CD4-positive, CD25-positive, alpha-beta regulatory T cell (primary cell): ENCODE measurements around the gene CELA1. TPM values are rescaled to one million over a fixed set of nuclear protein-coding genes. Genes with fewer than 3 reads are reported as not detected.

Experiments
- ATAC-seq, 2 donors: fragments of 150-1000 bp; cut with Tn5 transposase; one replicate each; pipeline ENCODE4 v1.10.0; 2021; ENCODE audit warnings: low read depth in 2 of 2, moderate number of reproducible peaks in 2 of 2, moderate library complexity in 1 of 2
- DNase-seq, 3 donors: peaks; one replicate each; pipeline versions ENCODE4 v3.0.0 to v3.0.0-alpha.2; 2012 to 2022; ENCODE audit warnings: mixed read lengths in 1 of 3
- H3K27ac ChIP-seq: one replicate; pipeline ENCODE4 v1.7.0; 2013; ENCODE audit warnings: mild to moderate bottlenecking, low read length; ENCODE audit not compliant: insufficient read depth, poor library complexity, severe bottlenecking
- H3K27me3 ChIP-seq: one replicate; pipeline ENCODE4 v1.7.0; 2013; ENCODE audit warnings: low read length; ENCODE audit not compliant: control insufficient read depth, insufficient read depth
- H3K36me3 ChIP-seq: one replicate; pipeline ENCODE4 v1.7.0; 2013; ENCODE audit warnings: mild to moderate bottlenecking, low read length, moderate library complexity; ENCODE audit not compliant: control insufficient read depth, insufficient read depth
- H3K4me1 ChIP-seq: 2 replicates; pipeline ENCODE4 v1.7.0; 2013; ENCODE audit warnings: mild to moderate bottlenecking, low read length; ENCODE audit not compliant: insufficient read depth, control insufficient read depth, poor library complexity, severe bottlenecking
- H3K4me3 ChIP-seq: one replicate; pipeline ENCODE4 v1.7.0; 2013; ENCODE audit warnings: low read depth, mild to moderate bottlenecking, low read length, moderate library complexity
- H3K9me3 ChIP-seq, 2 experiments: 1 replicate in 1 of 2; 2 replicates in 1 of 2; pipeline ENCODE4 v1.7.0; 2013; ENCODE audit warnings: low read length in 2 of 2, mild to moderate bottlenecking in 1 of 2, moderate library complexity in 1 of 2; ENCODE audit not compliant: control insufficient read depth in 2 of 2
- H3K27ac Mint-ChIP-seq, 3 donors: one replicate each; pipeline ENCODE4 v1.8.0; 2020 to 2022; ENCODE audit warnings: mild to moderate bottlenecking in 3 of 3, mixed read lengths in 3 of 3, moderate library complexity in 2 of 3
- H3K27me3 Mint-ChIP-seq: one replicate; pipeline ENCODE4 v1.8.0; 2022; ENCODE audit warnings: mild to moderate bottlenecking, mixed read lengths
- H3K36me3 Mint-ChIP-seq: one replicate; pipeline ENCODE4 v1.8.0; 2020; ENCODE audit warnings: mixed read lengths
- H3K4me1 Mint-ChIP-seq, 4 donors: one replicate each; pipeline ENCODE4 v1.8.0; 2020 to 2022; ENCODE audit warnings: mixed read lengths in 4 of 4, mild to moderate bottlenecking in 1 of 4
- H3K4me3 Mint-ChIP-seq, 4 donors: one replicate each; pipeline ENCODE4 v1.8.0; 2020 to 2022; ENCODE audit warnings: mild to moderate bottlenecking in 4 of 4, mixed read lengths in 4 of 4, moderate library complexity in 3 of 4
- H3K9me3 Mint-ChIP-seq, 7 donors: one replicate each; pipeline ENCODE4 v1.8.0; 2020 to 2022; ENCODE audit warnings: mixed read lengths in 7 of 7, mild to moderate bottlenecking in 3 of 7, moderate library complexity in 2 of 7
- polyA plus RNA-seq, 4 donors: library from polyadenylated mRNA; unstranded; fragments of 300-500 nt; fragmentation: Illumina TruSeq; gene quantifications; one replicate each; pipeline ENCODE4 v1.2.3, GENCODE V29; 2021
- total RNA-seq: library from RNA; stranded (reverse); gene quantifications from one replicate; pipeline ENCODE4 v1.2.3, GENCODE V29; 2022

Gene CELA1
- total and polyA plus RNA-seq, 5 donors from 2014 or later = 0.25 to 2.0 (median 1.4) TPM; not detected in 1

DNA sequence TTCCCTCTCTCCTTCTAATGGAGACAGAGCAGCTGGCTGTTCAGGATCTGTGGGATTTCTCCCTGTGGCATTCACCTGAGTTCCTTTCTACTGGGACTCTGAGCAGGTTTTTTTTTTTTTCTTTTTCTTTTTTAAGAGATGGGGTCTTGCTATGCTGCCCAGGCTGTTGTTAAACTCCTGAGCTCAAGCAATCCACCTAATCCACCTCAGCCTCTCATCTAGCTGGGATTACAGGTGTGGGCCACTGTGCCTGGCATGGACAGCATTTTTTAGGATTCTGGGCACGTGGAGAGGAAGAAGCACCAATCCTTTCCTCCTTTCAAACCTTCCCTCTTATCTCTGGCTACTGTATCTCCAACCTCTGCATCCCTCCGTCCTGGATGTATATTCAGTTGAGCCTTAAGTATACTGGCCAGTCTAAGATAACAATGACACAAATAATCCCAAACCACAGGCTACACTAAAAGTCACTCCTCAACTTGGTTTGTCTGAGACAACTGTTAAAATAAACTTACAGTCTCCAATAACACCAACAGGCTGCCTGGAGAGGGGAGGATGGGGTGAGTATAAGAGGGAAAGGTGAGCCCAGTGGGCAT is 16.4 kb upstream of the CELA1 start:
- H3K36me3 Mint-ChIP-seq = peaks cover 29% of the 10 kb centered on the region
- peaks cover 5 to 23% (median 17%) of the 10 kb centered on the region in 4 donors for H3K4me1 Mint-ChIP-seq
- no peak overlapping the region for H3K27ac Mint-ChIP-seq
- H3K4me3 Mint-ChIP-seq = no peak overlapping the region
- no peaks in the 10 kb centered on the region for H3K9me3 Mint-ChIP-seq
- Histone ChIP-seq H3K4me1 (peaks cover 4% of the 10 kb centered on the region), H3K4me3 (no peak overlapping the region), H3K27me3 (no peaks in the 10 kb centered on the region), H3K9me3 (no peaks in the 10 kb centered on the region), H3K36me3 (peaks cover 12% of the 10 kb centered on the region), H3K27ac (no peak overlapping the region)
- ATAC-seq (no peak), DNase-seq (no peak)
- H3K27me3 Mint-ChIP-seq = no peaks in the 10 kb centered on the region

DNA sequence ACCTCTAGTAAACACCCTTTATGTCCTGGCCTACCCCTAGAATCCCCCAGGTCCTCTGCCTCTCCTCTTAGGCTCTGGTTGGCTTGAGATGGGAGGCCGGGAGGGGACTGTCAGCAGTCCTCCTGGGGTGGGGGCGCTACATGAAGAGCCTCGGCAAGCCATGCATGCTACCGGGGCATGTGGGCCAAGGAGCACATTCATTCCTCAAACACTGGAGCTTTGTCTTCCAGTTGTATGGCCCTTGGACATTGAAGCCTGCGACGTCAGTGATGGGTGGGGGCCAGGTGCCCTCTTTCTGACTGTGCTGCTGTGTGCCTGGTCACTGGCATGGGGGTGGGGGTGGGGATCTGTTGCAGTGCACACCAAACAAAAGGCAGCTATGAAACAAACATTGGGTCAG is 15.8 kb upstream of the CELA1 start:
- Mint-ChIP-seq H3K9me3 (no peaks in the 10 kb centered on the region), H3K4me3 (no peak overlapping the region), H3K36me3 (peaks cover 31% of the 10 kb centered on the region), H3K27ac (no peak overlapping the region), H3K27me3 (no peaks in the 10 kb centered on the region), H3K4me1 (peaks cover 0 to 18% (median 12%) of the 10 kb centered on the region in 4 donors)
- Histone ChIP-seq H3K27ac (no peak overlapping the region), H3K4me1 (no peaks in the 10 kb centered on the region), H3K4me3 (no peak overlapping the region), H3K9me3 (no peaks in the 10 kb centered on the region), H3K27me3 (no peaks in the 10 kb centered on the region), H3K36me3 (peaks cover 15% of the 10 kb centered on the region)
- DNase-seq (no peak), ATAC-seq (no peak)

DNA sequence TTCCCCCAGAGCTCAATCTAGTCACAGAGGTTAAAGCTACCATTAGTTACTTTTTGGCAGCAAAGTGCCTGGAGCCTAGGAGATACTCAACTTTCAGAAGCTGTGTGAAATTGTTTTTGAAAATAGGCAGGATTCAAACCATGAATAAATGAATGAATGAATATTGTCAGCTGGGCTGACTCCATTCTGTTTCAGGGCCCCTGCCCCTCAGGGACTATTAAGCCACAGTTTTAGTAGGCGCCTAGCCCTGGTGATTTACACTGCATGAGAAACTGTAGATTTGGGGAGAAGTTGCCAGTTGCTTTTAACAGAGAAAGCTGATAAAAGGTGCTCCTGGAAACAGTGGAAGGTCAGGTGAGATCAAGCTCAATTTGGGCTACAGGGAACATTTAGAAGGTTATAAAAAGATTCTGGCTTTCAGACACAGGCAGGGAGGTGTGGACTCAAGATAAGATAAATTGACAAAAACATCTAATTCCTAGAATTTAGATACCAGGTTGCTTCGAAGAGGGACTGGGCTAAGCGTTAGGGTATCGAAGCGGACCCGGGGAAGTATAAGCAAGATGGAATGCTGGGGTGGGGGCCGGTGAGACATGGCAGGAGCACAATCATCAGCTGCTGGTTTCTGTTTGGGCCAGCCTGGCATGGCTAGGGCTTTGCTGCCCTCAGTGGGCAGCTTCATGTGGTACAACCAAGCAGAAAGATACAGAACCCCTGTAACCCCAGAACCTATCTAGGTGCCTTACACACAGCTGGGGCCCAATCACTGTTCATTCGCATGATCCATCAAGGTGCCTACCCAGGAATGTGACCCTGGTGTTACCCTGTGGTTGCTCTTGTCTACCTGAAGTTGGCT is 14.9 kb upstream of the CELA1 start:
- Mint-ChIP-seq H3K27ac (peak overlapping the region in 2 of 3 donors; percentile 15 to 82), H3K9me3 (no peaks in the 10 kb centered on the region), H3K4me1 (peaks cover 0 to 18% (median 11%) of the 10 kb centered on the region in 4 donors), H3K4me3 (no peak overlapping the region), H3K36me3 (peaks cover 31% of the 10 kb centered on the region), H3K27me3 (no peaks in the 10 kb centered on the region)
- Histone ChIP-seq H3K4me3 (no peak overlapping the region), H3K27ac (no peak overlapping the region), H3K4me1 (no peaks in the 10 kb centered on the region), H3K9me3 (no peaks in the 10 kb centered on the region), H3K36me3 (peaks cover 17% of the 10 kb centered on the region), H3K27me3 (no peaks in the 10 kb centered on the region)
- DNase-seq (no peak), ATAC-seq (peak in 1 of 2 donors; percentile 30)

DNA sequence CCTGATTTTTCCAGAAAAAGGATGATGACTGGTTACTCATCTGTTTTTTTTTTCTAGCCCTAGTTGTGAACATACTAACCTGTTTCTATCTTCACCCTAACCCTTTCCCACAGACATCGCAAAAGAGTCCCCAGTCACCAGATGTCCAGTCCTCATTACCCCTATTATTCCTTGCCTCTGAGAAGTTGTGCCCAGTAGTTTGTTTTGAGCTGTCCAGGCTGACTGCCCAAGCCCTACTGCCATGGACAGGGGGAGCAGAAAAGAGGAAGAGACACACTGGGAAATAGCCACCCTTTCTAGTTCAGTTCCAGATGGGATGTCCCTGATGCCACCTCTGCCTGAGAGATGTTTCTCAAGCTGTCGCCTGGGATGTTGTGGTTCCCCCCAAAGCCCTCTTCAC is 13.8 kb upstream of the CELA1 start:
- Histone ChIP-seq H3K36me3 (peaks cover 17% of the 10 kb centered on the region), H3K27ac (no peak overlapping the region), H3K9me3 (no peaks in the 10 kb centered on the region), H3K4me3 (no peak overlapping the region), H3K4me1 (no peaks in the 10 kb centered on the region), H3K27me3 (no peaks in the 10 kb centered on the region)
- ATAC-seq (no peak), DNase-seq (no peak)
- H3K4me3 Mint-ChIP-seq = no peak overlapping the region
- H3K4me1 Mint-ChIP-seq = peaks cover 0 to 9% (median 7%) of the 10 kb centered on the region in 4 donors
- no peaks in the 10 kb centered on the region for H3K27me3 Mint-ChIP-seq
- peaks cover 31% of the 10 kb centered on the region for H3K36me3 Mint-ChIP-seq
- peak overlapping the region in 1 of 3 donors; percentile 9 for H3K27ac Mint-ChIP-seq
- no peaks in the 10 kb centered on the region for H3K9me3 Mint-ChIP-seq

DNA sequence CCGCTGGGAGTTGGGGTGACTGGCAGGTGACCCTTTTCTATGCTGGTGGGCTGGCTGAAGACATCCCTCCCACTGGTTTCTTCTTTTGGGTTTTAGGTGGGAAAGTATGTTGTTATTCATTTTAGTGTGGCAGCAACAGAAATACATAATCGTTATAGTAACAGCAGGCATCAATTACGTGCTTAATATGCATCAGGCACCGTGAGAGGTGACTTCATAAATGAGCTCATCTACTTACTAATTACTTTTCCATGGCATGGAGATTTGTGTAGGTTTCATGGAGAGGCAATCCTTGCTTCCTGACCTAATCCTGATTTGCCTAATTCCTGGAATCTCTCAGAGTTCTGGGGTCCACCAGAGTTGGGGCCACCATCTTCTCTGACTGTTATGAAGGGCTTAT is 13.4 kb upstream of the CELA1 start:
- peak overlapping the region in 2 of 3 donors; percentile 33 to 60 for H3K27ac Mint-ChIP-seq
- no peaks in the 10 kb centered on the region for H3K9me3 Mint-ChIP-seq

DNA sequence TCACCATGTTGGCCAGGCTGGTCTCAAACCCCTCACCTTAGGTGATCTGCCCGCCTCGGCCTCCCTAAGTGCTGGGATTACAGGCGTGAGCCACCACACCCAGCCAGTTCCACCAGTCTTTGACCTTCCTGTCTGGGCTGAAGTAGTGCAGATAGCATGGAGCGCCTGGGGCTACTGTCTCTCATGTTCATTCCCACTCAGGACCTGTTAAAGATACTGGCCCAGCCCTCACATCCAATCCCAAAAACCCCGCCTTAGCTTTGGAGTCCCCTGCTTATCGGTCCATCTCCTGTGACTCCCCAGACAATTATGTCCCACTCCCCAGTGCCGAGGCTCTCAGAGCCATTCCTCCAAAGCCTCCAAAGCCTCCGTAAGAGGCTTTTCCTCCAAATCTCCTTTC is 12.0 kb upstream of the CELA1 start:
- H3K27me3 Mint-ChIP-seq = no peaks in the 10 kb centered on the region
- H3K27ac ChIP-seq = no peak overlapping the region
- no peak for DNase-seq
- no peak overlapping the region for H3K4me3 ChIP-seq
- H3K36me3 ChIP-seq = peaks cover 8% of the 10 kb centered on the region
- peaks cover 0 to 9% (median 7%) of the 10 kb centered on the region in 4 donors for H3K4me1 Mint-ChIP-seq
- H3K9me3 Mint-ChIP-seq = no peaks in the 10 kb centered on the region
- H3K4me3 Mint-ChIP-seq = no peak overlapping the region
- no peaks in the 10 kb centered on the region for H3K9me3 ChIP-seq
- no peak overlapping the region for H3K27ac Mint-ChIP-seq
- H3K4me1 ChIP-seq = no peaks in the 10 kb centered on the region
- no peaks in the 10 kb centered on the region for H3K27me3 ChIP-seq
- peaks cover 26% of the 10 kb centered on the region for H3K36me3 Mint-ChIP-seq
- ATAC-seq = no peak

More for the DNA sequence above, 13.4 kb upstream of the CELA1 start:
- Mint-ChIP-seq H3K4me3 (no peak overlapping the region), H3K4me1 (peaks cover 0 to 9% (median 7%) of the 10 kb centered on the region in 4 donors), H3K36me3 (peaks cover 31% of the 10 kb centered on the region), H3K27me3 (no peaks in the 10 kb centered on the region)
- H3K4me3 ChIP-seq = no peak overlapping the region
- no peaks in the 10 kb centered on the region for H3K27me3 ChIP-seq
- ATAC-seq = no peak
- no peak for DNase-seq
- H3K36me3 ChIP-seq = peaks cover 16% of the 10 kb centered on the region
- H3K27ac ChIP-seq = no peak overlapping the region
- H3K4me1 ChIP-seq = no peaks in the 10 kb centered on the region
- no peaks in the 10 kb centered on the region for H3K9me3 ChIP-seq

DNA sequence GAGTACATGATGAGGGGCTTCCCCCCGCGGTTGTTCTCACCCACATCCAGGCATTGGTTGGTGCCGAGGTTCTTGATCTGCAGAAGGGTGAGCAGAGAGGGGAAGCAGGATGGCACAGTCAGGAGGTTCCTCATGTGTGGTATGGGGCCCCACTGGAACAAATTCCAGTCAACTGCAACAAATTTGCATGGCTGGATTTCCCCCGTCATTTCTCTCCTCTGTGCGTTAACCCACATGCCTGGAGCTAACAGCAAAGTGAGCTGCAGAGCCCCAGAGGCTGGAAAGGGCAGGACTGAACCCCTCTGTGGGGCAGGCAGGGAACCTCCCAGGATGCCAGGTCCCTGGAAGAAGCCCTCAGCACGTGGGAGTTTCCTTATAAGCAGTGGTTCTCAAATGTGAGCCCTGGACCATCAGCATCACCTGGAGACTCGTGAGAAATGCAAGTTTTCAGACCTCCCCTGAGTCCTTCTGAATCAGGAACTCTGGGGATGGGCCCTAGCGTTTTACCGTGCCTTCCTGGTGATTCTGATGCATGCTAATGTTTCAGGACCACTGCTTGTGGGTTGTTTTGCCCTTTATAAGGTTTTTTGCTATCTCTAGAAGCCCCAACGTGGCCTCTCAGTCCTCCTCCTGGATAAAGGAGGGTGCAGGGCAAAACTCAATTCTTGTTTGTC is 11.0 kb upstream of the CELA1 start:
- H3K4me3 Mint-ChIP-seq = no peak overlapping the region
- H3K27ac Mint-ChIP-seq = no peak overlapping the region
- no peaks in the 10 kb centered on the region for H3K4me1 ChIP-seq
- H3K4me3 ChIP-seq = no peak overlapping the region
- no peaks in the 10 kb centered on the region for H3K9me3 Mint-ChIP-seq
- ATAC-seq (no peak), DNase-seq (no peak)
- no peak overlapping the region for H3K27ac ChIP-seq
- peaks cover 8% of the 10 kb centered on the region for H3K36me3 ChIP-seq
- H3K36me3 Mint-ChIP-seq = peaks cover 23% of the 10 kb centered on the region
- H3K27me3 ChIP-seq = no peaks in the 10 kb centered on the region
- H3K4me1 Mint-ChIP-seq = peaks cover 0 to 9% (median 7%) of the 10 kb centered on the region in 4 donors
- no peaks in the 10 kb centered on the region for H3K27me3 Mint-ChIP-seq
- H3K9me3 ChIP-seq = no peaks in the 10 kb centered on the region
